Mammary epithelial cell (primary cell): Measurements from ENCODE around the gene WDR27.

Experiments used
- EZH2 ChIP-seq: IDR thresholded peaks from 2 replicates; pipeline ENCODE4 v1.6.1; 2012; ENCODE audit warnings: low read length, inconsistent platforms, borderline replicate concordance
- TF ChIP-seq, protein P1 (sequence below), 2 donors: IDR thresholded peaks in 1 of 2; conservative IDR thresholded peaks in 1 of 2; 2 replicates each; pipeline ENCODE4 v1.5.1; 2011 to 2012; ENCODE audit warnings: inconsistent platforms in 2 of 2, low read length in 2 of 2, mild to moderate bottlenecking in 2 of 2, control low read depth in 1 of 2, low read depth in 1 of 2; ENCODE audit not compliant: insufficient read depth in 1 of 2; ENCODE audit errors: extremely low read depth in 1 of 2

- TF ChIP-seq, protein P1, sequence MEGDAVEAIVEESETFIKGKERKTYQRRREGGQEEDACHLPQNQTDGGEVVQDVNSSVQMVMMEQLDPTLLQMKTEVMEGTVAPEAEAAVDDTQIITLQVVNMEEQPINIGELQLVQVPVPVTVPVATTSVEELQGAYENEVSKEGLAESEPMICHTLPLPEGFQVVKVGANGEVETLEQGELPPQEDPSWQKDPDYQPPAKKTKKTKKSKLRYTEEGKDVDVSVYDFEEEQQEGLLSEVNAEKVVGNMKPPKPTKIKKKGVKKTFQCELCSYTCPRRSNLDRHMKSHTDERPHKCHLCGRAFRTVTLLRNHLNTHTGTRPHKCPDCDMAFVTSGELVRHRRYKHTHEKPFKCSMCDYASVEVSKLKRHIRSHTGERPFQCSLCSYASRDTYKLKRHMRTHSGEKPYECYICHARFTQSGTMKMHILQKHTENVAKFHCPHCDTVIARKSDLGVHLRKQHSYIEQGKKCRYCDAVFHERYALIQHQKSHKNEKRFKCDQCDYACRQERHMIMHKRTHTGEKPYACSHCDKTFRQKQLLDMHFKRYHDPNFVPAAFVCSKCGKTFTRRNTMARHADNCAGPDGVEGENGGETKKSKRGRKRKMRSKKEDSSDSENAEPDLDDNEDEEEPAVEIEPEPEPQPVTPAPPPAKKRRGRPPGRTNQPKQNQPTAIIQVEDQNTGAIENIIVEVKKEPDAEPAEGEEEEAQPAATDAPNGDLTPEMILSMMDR (conservative IDR thresholded peaks at IDR 0.05 in 1 of 2, IDR thresholded peaks at IDR 0.05 in 1 of 2; ENCODE audit: extremely low read depth in 1 of 2, insufficient read depth in 1 of 2, low read depth in 1 of 2, low read length in 2 of 2): no peak
- no peak for TF ChIP-seq EZH2
Observed at GRCh38 chr6:169583886-169584541, 117.8 kb downstream of the WDR27 start.
